K562 (cell line): ENCODE data around the gene BPIFB6.

ENCODE experiments used
- CEBPZ ChIP-seq: fragments of 150-350 bp; IDR thresholded peaks from 2 replicates; pipeline ENCODE4 v1.6.1; 2014; ENCODE audit warnings: low read depth, mild to moderate bottlenecking, low read length, borderline replicate concordance
- CTCF ChIP-seq, 3 experiments: IDR thresholded peaks in 2 of 3; conservative IDR thresholded peaks in 1 of 3; 2 replicates each; pipeline ENCODE4 v1.5.1; 2011 to 2012; ENCODE audit warnings: low read length in 3 of 3, mild to moderate bottlenecking in 3 of 3, control low read depth in 2 of 3, improper control_type of control experiment in 1 of 3, inconsistent platforms in 1 of 3, low read depth in 1 of 3, mixed read lengths in 1 of 3, moderate library complexity in 1 of 3; ENCODE audit not compliant: insufficient read depth in 2 of 3
- CUX1 ChIP-seq: fragments of 200-800 bp; sonication (Bioruptor generic); IDR thresholded peaks from 2 replicates; pipeline ENCODE4 v1.6.1; 2016; ENCODE audit warnings: missing genetic modification characterization, missing compliant biosample characterization
- EP300 ChIP-seq: IDR thresholded peaks from 2 replicates; pipeline ENCODE4 v1.6.1; 2012; ENCODE audit warnings: low read length, improper control_type of control experiment
- FOXM1 ChIP-seq, 2 experiments: fragments of 450-650 bp in 1 of 2; sonication (generic) in 1 of 2; formaldehyde crosslinking in 1 of 2; IDR thresholded peaks; 2 replicates each; pipeline versions ENCODE4 v1.6.1 to v1.9.0; 2017 to 2022; ENCODE audit warnings: low read depth in 2 of 2, mild to moderate bottlenecking in 2 of 2, missing genetic modification reagents in 1 of 2, moderate library complexity in 1 of 2
- GABPA ChIP-seq: fragments of 200-800 bp; sonication (Bioruptor generic); conservative IDR thresholded peaks from 2 replicates; pipeline ENCODE4 v1.6.1; 2016; ENCODE audit warnings: low read depth, missing genetic modification characterization, missing compliant biosample characterization
- KAT7 ChIP-seq: sonication (generic); formaldehyde crosslinking; IDR thresholded peaks from 2 replicates; pipeline ENCODE4 v1.8.0; 2022; ENCODE audit warnings: missing genetic modification reagents, mild to moderate bottlenecking, borderline replicate concordance
- MYC ChIP-seq, 2 experiments: fragments of 250-450 bp in 1 of 2; sonication (Bioruptor Pico) in 1 of 2; IDR thresholded peaks; 2 replicates each; pipeline versions ENCODE4 v1.5.1 to v1.6.1; 2012 to 2021; ENCODE audit warnings: low read depth in 2 of 2, borderline replicate concordance in 1 of 2, improper control_type of control experiment in 1 of 2, low read length in 1 of 2, mild to moderate bottlenecking in 1 of 2, moderate library complexity in 1 of 2
- PRDM10 ChIP-seq: fragments of 450-650 bp; IDR thresholded peaks from 2 replicates; pipeline ENCODE4 v1.6.1; 2018; ENCODE audit not compliant: partially characterized antibody
- TAF1 ChIP-seq: IDR thresholded peaks from 2 replicates; pipeline ENCODE4 v1.6.1; 2011; ENCODE audit warnings: mild to moderate bottlenecking, low read length, moderate library complexity; ENCODE audit not compliant: insufficient read depth, control insufficient read depth, severe bottlenecking; ENCODE audit errors: extremely low read depth
- ZNF639 ChIP-seq, 2 experiments: fragments of 200-800 bp in 1 of 2; sonication (Bioruptor generic) in 1 of 2; sonication (generic) in 1 of 2; formaldehyde crosslinking in 1 of 2; IDR thresholded peaks in 1 of 2; conservative IDR thresholded peaks in 1 of 2; 2 replicates each; pipeline versions ENCODE4 v1.5.0 to v1.6.1; 2016 to 2020; ENCODE audit warnings: missing compliant biosample characterization in 1 of 2, missing genetic modification characterization in 1 of 2, missing genetic modification reagents in 1 of 2

- no peak for TF ChIP-seq KAT7 (CRISPR knock-in tag)
- no peak for TF ChIP-seq GABPA (tag)
- TF ChIP-seq FOXM1 (IDR thresholded peaks at IDR 0.05; ENCODE audit: low read depth): no peak
- TF ChIP-seq FOXM1 (CRISPR knock-in tag; IDR thresholded peaks at IDR 0.05; ENCODE audit: low read depth): no peak
- TF ChIP-seq PRDM10: no peak
- TF ChIP-seq ZNF639 (CRISPR knock-in tag; conservative IDR thresholded peaks at IDR 0.05 in 1 of 2, IDR thresholded peaks at IDR 0.05 in 1 of 2): no peak
- no peak for TF ChIP-seq EP300
- TF ChIP-seq MYC (IDR thresholded peaks at IDR 0.05; ENCODE audit: low read depth, low read length): no peak
- TF ChIP-seq MYC (CRISPR knock-in tag; IDR thresholded peaks at IDR 0.05; ENCODE audit: borderline replicate concordance, low read depth): no peak
- TF ChIP-seq CTCF (IDR thresholded peaks at IDR 0.05 in 2 of 3, conservative IDR thresholded peaks at IDR 0.05 in 1 of 3; ENCODE audit: insufficient read depth in 2 of 3, low read depth in 1 of 3, low read length in 3 of 3): no peak
- TF ChIP-seq CEBPZ: no peak
- TF ChIP-seq CUX1 (CRISPR knock-in tag): no peak
- no peak for TF ChIP-seq TAF1
Observed at GRCh38 chr20:33068251-33068939, 36.9 kb downstream of the BPIFB6 start.
